SK-N-SH (cell line): ENCODE data around the gene BABAM2.

Experiments
- CHD2 ChIP-seq: fragments of 150-350 bp; IDR thresholded peaks from 2 replicates; pipeline ENCODE4 v1.6.1; 2018; ENCODE audit warnings: low read length; ENCODE audit not compliant: partially characterized antibody
- CTCF ChIP-seq: fragments of 200-600 bp; sonication (generic); IDR thresholded peaks from 2 replicates; pipeline ENCODE4 v1.6.1; 2017; ENCODE audit warnings: antibody characterized with exemption, mild to moderate bottlenecking, moderate library complexity
- EP300 ChIP-seq, 2 experiments: IDR thresholded peaks; 2 replicates each; pipeline versions ENCODE4 v1.4.0 to v1.6.1; 2012; ENCODE audit warnings: borderline replicate concordance in 1 of 2, low read depth in 1 of 2, low read length in 1 of 2
- GABPA ChIP-seq: IDR thresholded peaks from 2 replicates; pipeline ENCODE4 v1.4.0; 2012; ENCODE audit warnings: low read depth, mild to moderate bottlenecking
- MXI1 ChIP-seq: IDR thresholded peaks from 2 replicates; pipeline ENCODE4 v1.6.1; 2012; ENCODE audit warnings: mild to moderate bottlenecking, low read depth, low read length, improper control_type of control experiment
- POLR2AphosphoS5 ChIP-seq: IDR thresholded peaks from 2 replicates; pipeline ENCODE4 v1.6.1; 2012; ENCODE audit warnings: low read depth, low read length
- RAD21 ChIP-seq: IDR thresholded peaks from 2 replicates; pipeline ENCODE4 v1.6.1; 2012; ENCODE audit warnings: mild to moderate bottlenecking, low read length
- REST ChIP-seq: IDR thresholded peaks from 2 replicates; pipeline ENCODE4 v1.6.1; 2012; ENCODE audit warnings: mild to moderate bottlenecking, low read depth, low read length, moderate library complexity
- TAF1 ChIP-seq: IDR thresholded peaks from 2 replicates; pipeline ENCODE4 v1.6.1; 2012; ENCODE audit warnings: low read depth, mild to moderate bottlenecking, low read length, moderate library complexity, borderline replicate concordance
- TEAD4 ChIP-seq: IDR thresholded peaks from 2 replicates; pipeline ENCODE4 v1.4.0; 2012; ENCODE audit warnings: mild to moderate bottlenecking, borderline replicate concordance; ENCODE audit not compliant: insufficient read depth
- TF ChIP-seq, protein P1 (sequence below): IDR thresholded peaks from 2 replicates; pipeline ENCODE4 v1.4.0; 2012; ENCODE audit warnings: low read depth

- no peak for TF ChIP-seq CTCF
- TF ChIP-seq TEAD4: no peak
- TF ChIP-seq RAD21: no peak
- no peak for TF ChIP-seq POLR2AphosphoS5
- no peak for TF ChIP-seq MXI1
- no peak for TF ChIP-seq REST
- no peak for TF ChIP-seq TAF1
- no peak for TF ChIP-seq CHD2
- TF ChIP-seq GABPA: no peak
- TF ChIP-seq EP300 (IDR thresholded peaks at IDR 0.05; ENCODE audit: borderline replicate concordance in 1 of 2, low read depth in 1 of 2, low read length in 1 of 2): no peak
- TF ChIP-seq, protein P1, sequence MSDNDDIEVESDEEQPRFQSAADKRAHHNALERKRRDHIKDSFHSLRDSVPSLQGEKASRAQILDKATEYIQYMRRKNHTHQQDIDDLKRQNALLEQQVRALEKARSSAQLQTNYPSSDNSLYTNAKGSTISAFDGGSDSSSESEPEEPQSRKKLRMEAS: no peak
These were observed 156.4 kb downstream of the BABAM2 start for GRCh38 chr2:28046921-28047320.
